ENCODE data around the gene PEX14. TPM values are rescaled to one million over a fixed set of nuclear protein-coding genes. Genes with fewer than 3 reads are reported as not detected.
"Not testable (repeated sequence)": the region's sequence is repeated elsewhere in the genome, so short reads cannot be mapped to it uniquely, and the experiment has no call there.

Gene PEX14
- total RNA-seq, 2 donors from 2014 or later = 20.7 to 23.7 TPM

GRCh38 chr1:10494418-10494753, 19.6 kb downstream of the PEX14 start:
- no peaks in the 10 kb centered on the region for H3K27me3 Mint-ChIP-seq
- no peak for ATAC-seq
- no peak for DNase-seq (ENCODE audit: low spot score)
- H3K36me3 Mint-ChIP-seq = no peaks in the 10 kb centered on the region
- peak overlapping the region; percentile 72 to 90 for H3K27ac Mint-ChIP-seq
- peaks cover 36 to 45% of the 10 kb centered on the region in 2 donors for H3K4me1 Mint-ChIP-seq (ENCODE audit: low read depth in 2 of 2)
- H3K9me3 Mint-ChIP-seq = no peaks in the 10 kb centered on the region
- H3K4me3 Mint-ChIP-seq = peak overlapping the region; percentile 82

GRCh38 chr1:10494754-10495474, 20.2 kb downstream of the PEX14 start:
- Mint-ChIP-seq H3K27me3 (no peaks in the 10 kb centered on the region), H3K27ac (peak overlapping the region; percentile 72 to 90), H3K4me1 (ENCODE audit: low read depth in 2 of 2) (peaks cover 31 to 45% of the 10 kb centered on the region in 2 donors), H3K4me3 (peak overlapping the region; percentile 82), H3K9me3 (no peaks in the 10 kb centered on the region), H3K36me3 (no peaks in the 10 kb centered on the region)
- ATAC-seq = peak; percentile 90 to 91
- DNase-seq (ENCODE audit: low spot score) = peak; percentile 71

- H3K9me3 Mint-ChIP-seq = no peaks in the 10 kb centered on the region
- H3K36me3 Mint-ChIP-seq = no peaks in the 10 kb centered on the region
- peak overlapping the region; percentile 72 to 90 for H3K27ac Mint-ChIP-seq
- ATAC-seq = no peak
- DNase-seq (ENCODE audit: low spot score) = no peak
- no peaks in the 10 kb centered on the region for H3K27me3 Mint-ChIP-seq
- peaks cover 31 to 45% of the 10 kb centered on the region in 2 donors for H3K4me1 Mint-ChIP-seq (ENCODE audit: low read depth in 2 of 2)
- H3K4me3 Mint-ChIP-seq = peak overlapping the region; percentile 82
Measured at GRCh38 chr1:10495475-10495817, 20.7 kb downstream of the PEX14 start.

- Mint-ChIP-seq H3K9me3 (no peaks in the 10 kb centered on the region), H3K27me3 (no peaks in the 10 kb centered on the region), H3K4me1 (ENCODE audit: low read depth in 2 of 2) (peaks cover 31 to 45% of the 10 kb centered on the region in 2 donors), H3K4me3 (peak overlapping the region; percentile 82), H3K27ac (peak overlapping the region; percentile 72 to 90), H3K36me3 (no peaks in the 10 kb centered on the region)
- ATAC-seq (no peak), DNase-seq (ENCODE audit: low spot score) (no peak)
Measured at GRCh38 chr1:10495952-10496351, 21.2 kb downstream of the PEX14 start.

DNA sequence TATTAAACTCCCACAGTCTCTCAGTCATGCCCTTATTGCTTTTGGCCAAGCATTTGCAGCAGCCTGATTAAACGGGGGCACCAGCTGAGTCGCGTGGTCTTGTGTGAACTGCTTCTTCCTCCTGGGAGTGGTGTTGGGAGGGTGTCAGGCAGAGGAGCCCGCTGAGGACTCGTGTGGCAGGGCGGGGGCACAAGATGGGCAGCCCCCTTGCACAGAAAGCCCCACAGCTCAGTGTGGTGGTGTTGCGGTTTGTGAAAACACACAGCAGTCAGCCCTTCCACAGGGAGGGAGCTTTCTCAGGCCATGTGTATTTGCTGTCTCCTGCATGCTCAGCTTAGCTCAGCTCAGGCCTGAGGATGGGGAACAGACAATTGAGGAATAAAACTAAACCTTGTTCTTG, 22.4 kb downstream of the PEX14 start:
- H3K4me3 Mint-ChIP-seq = peak overlapping the region; percentile 20
- peaks cover 33 to 48% of the 10 kb centered on the region in 2 donors for H3K4me1 Mint-ChIP-seq (ENCODE audit: low read depth in 2 of 2)
- DNase-seq (ENCODE audit: low spot score) (no peak), ATAC-seq (no peak)
- H3K36me3 Mint-ChIP-seq = no peaks in the 10 kb centered on the region
- no peaks in the 10 kb centered on the region for H3K9me3 Mint-ChIP-seq
- H3K27me3 Mint-ChIP-seq = no peaks in the 10 kb centered on the region
- no peak overlapping the region for H3K27ac Mint-ChIP-seq

DNA sequence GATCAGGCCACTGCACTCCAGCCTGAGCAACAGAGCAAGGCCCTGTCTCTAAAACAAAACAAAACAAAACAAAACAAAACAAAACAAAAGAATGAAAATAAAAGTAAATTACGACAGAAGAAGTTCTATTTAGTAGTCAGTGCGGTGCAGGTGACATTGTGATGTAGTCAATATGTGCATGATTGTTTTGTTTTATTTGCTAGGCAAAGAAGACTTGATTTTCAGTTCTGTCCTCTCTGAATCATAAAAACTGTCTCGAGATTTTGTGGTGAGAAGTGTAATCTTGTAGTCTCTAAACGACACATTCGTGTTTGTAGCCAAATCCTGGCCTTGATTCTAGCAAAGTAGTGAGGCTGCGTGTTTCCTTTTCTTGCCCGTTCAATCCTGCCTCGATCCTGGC, 23.5 kb downstream of the PEX14 start:
- DNase-seq (ENCODE audit: low spot score) = no peak
- peak in 1 of 2 donors; percentile 26 for ATAC-seq
- no peaks in the 10 kb centered on the region for H3K9me3 Mint-ChIP-seq
- peak overlapping the region; percentile 77 to 87 for H3K27ac Mint-ChIP-seq
- peak overlapping the region; percentile 63 for H3K4me3 Mint-ChIP-seq
- no peaks in the 10 kb centered on the region for H3K36me3 Mint-ChIP-seq
- H3K4me1 Mint-ChIP-seq (ENCODE audit: low read depth in 2 of 2) = peaks cover 36 to 48% of the 10 kb centered on the region in 2 donors
- no peaks in the 10 kb centered on the region for H3K27me3 Mint-ChIP-seq

GRCh38 chr1:10502206-10502605, 27.5 kb downstream of the PEX14 start:
- Mint-ChIP-seq H3K4me1 (ENCODE audit: low read depth in 2 of 2) (peaks cover 18 to 29% of the 10 kb centered on the region in 2 donors), H3K27ac (no peak overlapping the region), H3K9me3 (no peaks in the 10 kb centered on the region), H3K36me3 (no peaks in the 10 kb centered on the region), H3K27me3 (no peaks in the 10 kb centered on the region), H3K4me3 (no peak overlapping the region)
- no peak for DNase-seq (ENCODE audit: low spot score)
- peak in 1 of 2 donors; percentile 66 for ATAC-seq

- H3K9me3 Mint-ChIP-seq = no peaks in the 10 kb centered on the region
- no peaks in the 10 kb centered on the region for H3K27me3 Mint-ChIP-seq
- no peak overlapping the region for H3K4me3 Mint-ChIP-seq
- H3K36me3 Mint-ChIP-seq = no peaks in the 10 kb centered on the region
- H3K27ac Mint-ChIP-seq = peak overlapping the region in 1 of 2 donors; percentile 30
- peaks cover 13 to 17% of the 10 kb centered on the region in 2 donors for H3K4me1 Mint-ChIP-seq (ENCODE audit: low read depth in 2 of 2)
- no peak for DNase-seq (ENCODE audit: low spot score)
- no peak for ATAC-seq
Measured at GRCh38 chr1:10504249-10504648, 29.5 kb downstream of the PEX14 start.

DNA sequence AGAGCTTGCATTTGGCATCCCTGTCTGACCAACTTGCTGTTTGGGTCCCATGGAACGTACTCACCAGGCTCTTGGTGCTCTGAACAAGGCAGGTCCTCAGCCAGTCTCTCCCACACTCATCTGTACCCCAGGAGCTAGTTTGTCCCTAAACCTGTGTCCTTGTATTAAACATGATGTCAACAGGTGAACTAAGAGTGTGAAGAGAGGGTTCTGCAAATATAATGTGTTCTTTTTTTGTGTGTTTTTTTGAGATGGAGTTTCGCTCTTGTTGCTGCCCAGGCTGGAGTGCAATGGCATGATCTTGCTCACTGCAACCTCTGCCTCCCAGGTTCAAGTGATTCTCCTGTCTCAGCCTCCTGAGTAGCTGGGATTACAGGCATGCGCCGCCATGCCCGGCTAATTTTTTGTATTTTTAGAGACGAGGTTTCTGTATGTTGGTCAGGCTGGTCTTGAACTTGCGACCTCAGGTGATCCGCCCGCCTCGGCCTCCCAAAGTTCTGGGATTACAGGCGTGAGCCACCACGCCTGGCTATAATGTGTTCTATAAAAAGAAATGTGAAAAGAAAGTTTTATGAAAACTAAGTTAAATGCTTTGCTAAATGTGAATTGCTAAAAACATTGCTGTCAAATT, 31.4 kb downstream of the PEX14 start:
- H3K27ac Mint-ChIP-seq; H3K36me3 Mint-ChIP-seq; H3K27me3 Mint-ChIP-seq; H3K4me3 Mint-ChIP-seq; H3K9me3 Mint-ChIP-seq; DNase-seq (ENCODE audit: low spot score); ATAC-seq: not testable (repeated sequence)
- peaks cover 28 to 31% of the 10 kb centered on the region in 2 donors for H3K4me1 Mint-ChIP-seq (ENCODE audit: low read depth in 2 of 2)

- Mint-ChIP-seq H3K36me3 (no peaks in the 10 kb centered on the region), H3K27ac (no peak overlapping the region), H3K4me3 (no peak overlapping the region), H3K9me3 (no peaks in the 10 kb centered on the region), H3K4me1 (ENCODE audit: low read depth in 2 of 2) (peaks cover 33 to 36% of the 10 kb centered on the region in 2 donors), H3K27me3 (no peaks in the 10 kb centered on the region)
- no peak for DNase-seq (ENCODE audit: low spot score)
- no peak for ATAC-seq
Measured at GRCh38 chr1:10506677-10507047, 31.9 kb downstream of the PEX14 start.

DNA sequence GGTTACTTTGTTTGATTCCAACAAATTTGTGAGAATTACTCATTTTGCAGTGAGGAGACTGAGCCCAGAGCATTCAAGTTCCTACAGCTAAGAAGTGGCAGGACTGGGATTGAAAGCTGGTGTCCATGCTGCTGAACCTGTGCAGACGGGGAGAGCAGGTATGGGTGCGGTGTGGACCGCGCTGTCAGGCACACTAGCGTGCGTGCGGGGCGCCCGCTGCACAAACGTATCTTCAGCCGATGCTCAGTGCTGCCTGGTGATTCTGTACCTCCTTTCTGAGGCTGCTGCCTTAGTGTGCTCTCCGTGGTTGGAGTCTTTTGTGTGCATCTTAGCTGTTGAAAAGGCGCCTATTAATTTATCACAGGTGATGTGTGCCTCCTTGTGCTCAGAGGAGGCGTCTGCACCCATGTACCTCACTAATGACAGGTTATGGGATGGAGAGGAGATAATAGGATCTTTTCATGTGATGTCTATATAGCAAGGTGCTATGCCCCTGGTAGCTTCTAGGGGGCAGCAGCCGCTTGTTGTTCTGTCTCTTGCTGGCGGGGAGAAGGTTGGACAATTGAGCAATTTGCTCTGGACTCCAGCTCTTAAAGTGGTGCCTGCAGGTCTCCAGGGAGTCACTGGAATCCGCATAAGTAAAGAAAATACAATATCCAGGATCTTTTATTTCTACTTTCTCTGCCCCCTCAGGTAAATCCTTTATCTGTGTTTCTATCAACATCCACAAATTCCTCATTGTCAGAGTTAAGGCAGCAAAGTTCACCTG, 32.5 kb downstream of the PEX14 start:
- no peak overlapping the region for H3K4me3 Mint-ChIP-seq
- peak overlapping the region; percentile 29 to 62 for H3K27ac Mint-ChIP-seq

DNA sequence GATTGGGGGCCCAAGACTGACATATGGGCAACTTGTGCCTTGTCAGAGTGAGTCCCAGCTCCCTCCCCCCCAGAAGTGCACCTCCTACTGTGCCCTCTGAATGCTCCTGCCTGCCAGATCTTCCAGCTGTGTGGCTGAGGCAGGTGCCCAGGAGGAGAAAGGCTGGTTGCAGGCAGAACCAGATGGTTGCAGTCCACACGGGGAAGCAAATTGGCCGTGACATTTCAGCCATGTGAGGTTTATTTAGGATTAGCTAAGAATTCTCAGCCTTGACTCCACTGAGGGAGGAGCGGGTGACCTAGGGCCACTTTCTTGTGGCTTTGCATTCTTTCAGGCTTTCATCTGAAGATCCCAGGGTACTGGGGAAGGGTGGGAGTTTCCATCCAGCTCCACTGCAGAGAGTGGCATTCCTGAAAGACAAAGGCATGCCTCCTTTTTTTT, 33.8 kb downstream of the PEX14 start:
- peaks cover 40 to 45% of the 10 kb centered on the region in 2 donors for H3K4me1 Mint-ChIP-seq (ENCODE audit: low read depth in 2 of 2)
- H3K27me3 Mint-ChIP-seq = no peaks in the 10 kb centered on the region
- ATAC-seq = no peak
- H3K36me3 Mint-ChIP-seq = no peaks in the 10 kb centered on the region
- peak overlapping the region; percentile 29 to 62 for H3K27ac Mint-ChIP-seq
- H3K4me3 Mint-ChIP-seq = no peak overlapping the region
- no peaks in the 10 kb centered on the region for H3K9me3 Mint-ChIP-seq
- DNase-seq (ENCODE audit: low spot score) = no peak

More for the DNA sequence above, 32.5 kb downstream of the PEX14 start:
- Mint-ChIP-seq H3K27me3 (no peaks in the 10 kb centered on the region), H3K4me1 (ENCODE audit: low read depth in 2 of 2) (peaks cover 33 to 37% of the 10 kb centered on the region in 2 donors), H3K9me3 (no peaks in the 10 kb centered on the region), H3K36me3 (no peaks in the 10 kb centered on the region)
- DNase-seq (ENCODE audit: low spot score) (no peak), ATAC-seq (peak in 1 of 2 donors; percentile 68)

GRCh38 chr1:10509809-10510509, 35.2 kb downstream of the PEX14 start:
- H3K36me3 Mint-ChIP-seq = no peaks in the 10 kb centered on the region
- no peaks in the 10 kb centered on the region for H3K27me3 Mint-ChIP-seq
- peak overlapping the region; percentile 73 for H3K4me3 Mint-ChIP-seq
- peak overlapping the region; percentile 92 to 93 for H3K27ac Mint-ChIP-seq
- no peaks in the 10 kb centered on the region for H3K9me3 Mint-ChIP-seq
- ATAC-seq (no peak), DNase-seq (ENCODE audit: low spot score) (no peak)
- H3K4me1 Mint-ChIP-seq (ENCODE audit: low read depth in 2 of 2) = peaks cover 54 to 59% of the 10 kb centered on the region in 2 donors

All from natural killer cell treated with Interleukin-12 subunit alpha and Interleukin-12 subunit beta and Interleukin-15 and Interleukin-18, amount 100 ng/mL, for 72 hours (primary cell).